Right ventricle myocardium superior (tissue), 1 donor: ENCODE data around the gene KCTD16. TPM values are rescaled to one million over a fixed set of nuclear protein-coding genes. Genes with fewer than 3 reads are reported as not detected.

Experiments
- ATAC-seq: fragments of 200-7000 bp; cut with Tn5 transposase; one replicate; pipeline ENCODE4 v1.9.1; 2020; ENCODE audit warnings: mild to moderate bottlenecking; ENCODE audit not compliant: poor library complexity
- DNase-seq: peaks from one replicate; pipeline ENCODE4 v3.0.0-alpha.2; 2020
- intact Hi-C: fragments of 100-400 bp; cut with DNase I; formaldehyde crosslinking; loops from one replicate; pipeline ENCODE4 v1.11.2; 2022
- total RNA-seq: library from RNA; stranded (reverse); fragmentation: NEBNext Ultra II Directional; extraction: Animal tissue kit (Norgen Biotek cat#: 25700); gene quantifications from one replicate; pipeline ENCODE4 v1.2.1, GENCODE V29; 2021
- donor health status: DM: no; HTN: yes; CAD: no; lungs with severe emphysema.

The KCTD16 gene
- total RNA-seq, 1 donor from 2014 or later: 0.03 TPM

DNA sequence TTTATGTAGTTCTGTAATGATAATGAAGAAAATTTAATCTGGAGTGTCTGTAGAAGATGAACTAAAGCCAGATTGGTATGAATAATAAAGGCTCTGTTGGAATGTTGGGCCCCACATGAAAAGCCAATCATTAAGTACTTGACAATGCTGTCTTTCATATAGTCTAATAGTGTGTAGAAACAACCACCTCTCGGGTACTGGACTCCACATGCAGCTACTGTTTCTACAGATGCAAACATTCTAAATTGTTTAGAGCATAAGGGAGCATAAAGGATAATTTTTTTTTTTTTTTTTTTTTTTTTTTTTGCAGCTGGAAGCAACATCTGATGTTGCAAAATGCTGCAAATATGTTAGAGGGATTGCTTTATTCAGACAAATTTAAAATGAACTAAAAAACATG, 354.3 kb downstream of the KCTD16 start:
- DNase-seq (no peak), ATAC-seq (no peak)

DNA sequence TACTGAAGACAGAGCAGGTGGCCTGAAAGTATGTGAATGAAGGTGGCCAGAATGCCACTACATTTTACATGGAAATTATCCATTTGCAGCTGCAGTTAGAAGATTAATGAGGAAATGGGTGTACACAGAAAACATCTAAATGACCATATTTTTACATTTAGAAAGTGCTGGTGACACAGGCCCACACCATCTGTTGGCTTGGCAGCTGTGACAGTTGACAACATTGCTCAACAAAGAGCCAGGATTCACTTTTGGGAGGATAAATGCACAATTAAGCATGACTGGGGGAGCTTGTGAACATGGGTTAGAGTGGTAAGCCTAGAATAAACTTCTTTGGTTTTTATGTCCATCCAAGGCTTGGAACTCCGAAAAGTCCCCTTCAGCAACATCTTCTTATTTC, 360.5 kb downstream of the KCTD16 start:
- intact Hi-C loops: no loop called here

More for the DNA sequence above, 354.3 kb downstream of the KCTD16 start:
- intact Hi-C loops: no loop called here

More for the DNA sequence above, 360.5 kb downstream of the KCTD16 start:
- DNase-seq (no peak), ATAC-seq (no peak)

Other genes with a start within 250 kb of the KCTD16 start
- 21.3 TPM for gene YIPF5, start 214 bp upstream of the KCTD16 start, total RNA-seq